HepG2 (cell line): ENCODE results near the gene FAM163A.

Experiments used
- CTCF ChIP-seq: sonication (generic); formaldehyde crosslinking; IDR thresholded peaks from 2 replicates; pipeline ENCODE4 v1.5.0; 2020; ENCODE audit warnings: mild to moderate bottlenecking, missing genetic modification reagents, moderate library complexity
- POLR2A ChIP-seq, 2 experiments: IDR thresholded peaks; 2 replicates each; pipeline ENCODE4 v1.6.1; 2011; ENCODE audit warnings: low read depth in 2 of 2, low read length in 2 of 2, mild to moderate bottlenecking in 1 of 2, moderate library complexity in 1 of 2; ENCODE audit not compliant: insufficient read depth in 1 of 2
- ZNF274 ChIP-seq: sonication (generic); formaldehyde crosslinking; IDR thresholded peaks from 2 replicates; pipeline ENCODE4 v1.5.1; 2020; ENCODE audit warnings: mild to moderate bottlenecking, missing genetic modification reagents

DNA sequence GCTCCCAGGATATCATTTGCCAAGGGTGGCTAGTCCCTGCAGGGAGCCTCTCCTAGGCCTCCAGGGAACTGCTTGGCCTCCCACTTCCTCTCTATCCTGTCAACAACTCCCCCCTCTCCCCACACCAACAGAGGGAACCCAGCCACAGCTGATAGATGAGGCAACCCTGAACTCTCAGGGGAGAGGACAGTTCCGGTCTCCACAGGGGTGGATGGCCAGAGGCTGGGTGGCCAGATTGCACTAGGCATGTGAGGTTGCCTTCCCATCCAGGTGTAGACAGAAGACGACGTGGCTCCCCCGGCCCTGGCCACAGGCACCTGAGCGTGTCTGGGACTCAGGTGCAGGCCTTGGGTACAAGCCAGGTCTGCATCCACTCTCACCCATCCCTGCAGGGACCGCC is 81.2 kb downstream of the FAM163A start:
- no peak for TF ChIP-seq CTCF (CRISPR knock-in tag)
- no peak for TF ChIP-seq POLR2A (IDR thresholded peaks at IDR 0.05; ENCODE audit: insufficient read depth in 1 of 2, low read depth in 2 of 2, low read length in 2 of 2)
- TF ChIP-seq ZNF274, result no peak
